Medulla oblongata (tissue), 1 donor: ENCODE data around the gene MEIOSIN.

Experiments used
- DNase-seq: peaks from one replicate; pipeline ENCODE4 v3.0.0-alpha.2; 2015; ENCODE audit errors: extremely low spot score

The MEIOSIN gene

DNA sequence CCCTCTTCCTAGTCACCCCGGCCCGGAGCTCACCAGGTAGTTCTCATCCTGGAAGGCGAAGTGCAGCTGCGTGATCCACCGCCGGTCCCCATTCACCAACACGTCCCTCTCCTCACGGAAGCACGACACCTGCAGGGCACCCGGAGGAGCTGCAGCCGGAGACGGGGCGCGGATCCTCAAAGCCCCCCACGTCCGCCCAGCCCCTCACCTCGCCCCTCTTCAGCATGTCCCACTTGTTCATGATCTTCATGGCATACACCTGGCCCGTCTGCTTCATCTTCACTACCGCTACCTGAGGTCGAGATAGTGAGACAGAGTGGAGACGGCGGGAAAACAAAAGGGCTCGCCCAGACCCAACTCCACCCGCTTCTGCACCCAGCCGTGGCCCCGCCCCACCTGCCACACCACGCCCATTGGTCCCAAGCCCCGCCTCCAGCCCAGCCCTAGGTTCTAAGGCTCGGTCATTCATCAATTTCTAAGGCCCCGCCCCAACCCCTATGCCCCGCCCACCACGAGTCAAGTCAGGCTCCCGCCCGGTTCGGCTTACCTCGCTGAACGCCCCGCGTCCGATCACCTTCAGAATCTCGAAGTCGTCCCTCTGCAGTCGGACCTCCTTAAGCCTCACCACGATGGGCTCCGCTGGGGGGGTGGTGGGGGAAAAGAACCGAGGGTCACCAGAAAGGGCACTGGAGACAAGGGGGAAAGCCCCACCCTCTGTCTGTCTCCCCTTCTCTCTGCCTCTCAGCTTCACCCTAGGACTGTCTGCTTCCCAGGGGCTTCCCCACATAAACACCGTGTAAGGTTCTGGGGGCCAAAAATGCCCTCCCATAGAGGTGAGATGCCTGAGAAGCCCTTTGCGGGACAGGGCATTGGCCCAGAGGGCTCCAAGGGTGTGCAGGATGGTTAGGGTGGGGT is 46.2 kb downstream of the MEIOSIN start:
- no peak for DNase-seq

DNA sequence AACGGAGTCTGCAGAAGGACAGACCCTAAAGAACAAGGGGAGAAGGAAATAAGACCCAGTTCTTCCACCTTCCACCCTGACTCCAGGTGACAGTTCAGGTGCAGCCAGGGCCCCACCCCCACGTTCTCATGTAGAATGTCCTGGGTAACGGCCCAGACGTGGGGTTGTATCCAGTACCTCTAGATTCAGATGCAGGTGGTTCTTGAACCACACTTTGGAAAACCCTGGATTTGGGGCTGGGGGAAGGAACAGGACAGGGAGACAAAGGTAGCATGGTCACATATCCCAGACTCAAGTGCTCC is 46.9 kb downstream of the MEIOSIN start:
- DNase-seq, result no peak

DNA sequence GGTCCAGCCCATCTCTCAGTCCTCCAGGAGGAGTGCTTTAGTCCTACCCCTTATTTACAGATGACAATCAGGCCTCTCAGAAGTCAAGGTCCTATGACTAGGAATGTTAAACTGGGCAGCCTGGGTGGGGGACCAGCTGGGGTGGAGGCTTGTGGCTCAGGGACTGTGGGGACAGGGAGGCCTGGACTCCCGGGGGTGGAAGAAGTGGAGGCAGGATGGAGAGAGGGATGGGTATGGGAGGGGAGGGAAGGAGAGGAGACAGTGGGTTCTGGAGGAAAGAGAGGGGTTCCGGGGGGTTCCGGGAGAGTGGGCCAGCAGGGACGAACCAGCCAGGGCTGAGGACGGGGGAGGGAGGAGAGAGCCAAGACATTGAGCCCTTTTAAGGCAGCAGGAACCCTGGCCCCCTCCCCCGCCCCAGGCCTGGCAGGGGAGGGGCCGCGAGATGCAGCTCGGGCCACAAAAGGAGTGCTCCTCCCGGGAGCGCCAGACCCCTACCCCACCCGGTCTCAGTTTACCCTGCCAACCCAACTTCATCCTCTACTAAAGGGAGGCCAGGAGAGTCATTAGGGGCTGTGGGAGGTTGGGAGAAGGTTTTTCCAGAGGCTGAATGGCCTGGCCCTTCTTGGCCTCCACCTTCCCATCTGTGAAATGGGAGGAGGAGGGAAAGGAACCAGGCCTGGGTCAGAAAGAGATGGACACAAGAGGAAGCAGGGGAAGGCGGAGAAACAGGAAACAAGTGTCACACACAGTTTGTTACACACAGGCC is 47.4 kb downstream of the MEIOSIN start:
- DNase-seq, result no peak

DNA sequence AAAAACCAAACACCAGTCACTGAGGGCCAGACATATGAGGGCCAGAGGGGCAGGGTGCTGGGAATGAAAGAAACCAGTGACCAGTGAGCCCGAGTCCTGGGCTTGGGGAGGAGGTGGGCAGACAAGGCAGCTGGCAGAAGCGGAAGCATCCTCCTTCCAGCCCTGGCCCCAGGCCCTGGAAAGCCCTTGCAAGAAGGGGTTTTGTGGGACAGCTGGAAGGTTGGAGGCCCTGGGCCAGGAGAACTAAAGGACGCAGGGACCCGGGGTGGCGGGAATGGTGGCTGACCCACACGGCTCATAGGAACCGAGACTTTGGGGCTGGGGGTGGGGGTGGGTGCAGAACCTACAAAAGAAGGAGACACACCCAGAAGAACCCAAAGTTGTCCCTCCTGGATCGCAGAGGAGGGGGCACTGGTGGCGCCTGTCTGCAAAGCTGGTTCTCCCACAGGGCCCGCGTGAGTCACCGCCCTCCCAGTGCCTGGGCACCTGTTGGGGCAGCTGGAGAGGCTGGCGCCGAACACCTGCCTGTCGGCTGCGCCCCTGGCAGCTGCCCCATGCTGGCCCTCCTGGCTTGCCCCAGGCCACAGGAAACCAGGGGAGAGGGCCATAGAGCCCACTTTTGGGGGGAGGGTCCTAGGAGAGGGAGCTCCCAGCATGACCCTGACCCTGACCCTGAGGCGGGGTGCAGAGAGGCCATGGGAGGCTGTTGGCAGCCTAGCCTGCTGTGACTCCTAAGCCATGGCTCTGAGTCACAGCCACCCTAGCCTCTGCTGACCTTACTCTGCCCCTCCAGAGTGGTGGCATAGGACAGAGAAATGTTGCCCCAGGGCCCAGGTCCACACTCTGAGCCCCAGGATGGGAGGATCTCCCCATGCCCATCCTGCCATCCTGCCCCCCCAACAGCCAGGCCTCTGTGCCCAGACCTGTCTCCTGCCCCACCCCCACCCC is 48.2 kb downstream of the MEIOSIN start:
- DNase-seq, result no peak

DNA sequence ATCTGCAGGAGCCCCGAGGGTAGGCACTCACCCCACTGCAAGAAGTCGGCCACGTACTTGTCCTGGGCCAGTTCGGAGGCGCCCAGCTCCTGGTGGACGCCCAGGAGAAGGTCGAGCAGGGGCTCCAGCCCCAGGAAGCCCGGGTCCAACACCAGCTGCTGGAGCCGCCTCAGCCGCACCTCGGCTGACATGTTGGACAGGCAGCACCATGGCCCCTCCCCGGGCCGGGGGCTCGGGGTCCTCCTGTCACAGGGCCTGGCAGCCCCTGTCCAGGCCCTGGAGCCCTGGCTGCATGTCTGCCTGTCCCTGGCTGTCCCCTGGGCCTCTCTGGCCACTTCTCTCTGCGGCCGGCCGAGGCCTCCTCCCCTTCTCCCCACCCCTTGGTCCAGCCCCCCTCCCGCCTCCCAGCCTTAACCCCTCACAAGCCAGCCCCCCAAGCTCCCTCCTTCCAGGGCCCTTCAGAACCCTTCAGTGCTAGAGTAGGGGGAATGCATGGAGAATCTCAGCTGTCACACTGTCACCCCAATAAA is 49.0 kb downstream of the MEIOSIN start, which contains the start of gene DMPK:
Gene DMPK (minus strand): TSS at position 329 of the 530 bp plus-strand sequence. CDS start 138 bp downstream, at position 191.
- DNase-seq, result no peak

DNA sequence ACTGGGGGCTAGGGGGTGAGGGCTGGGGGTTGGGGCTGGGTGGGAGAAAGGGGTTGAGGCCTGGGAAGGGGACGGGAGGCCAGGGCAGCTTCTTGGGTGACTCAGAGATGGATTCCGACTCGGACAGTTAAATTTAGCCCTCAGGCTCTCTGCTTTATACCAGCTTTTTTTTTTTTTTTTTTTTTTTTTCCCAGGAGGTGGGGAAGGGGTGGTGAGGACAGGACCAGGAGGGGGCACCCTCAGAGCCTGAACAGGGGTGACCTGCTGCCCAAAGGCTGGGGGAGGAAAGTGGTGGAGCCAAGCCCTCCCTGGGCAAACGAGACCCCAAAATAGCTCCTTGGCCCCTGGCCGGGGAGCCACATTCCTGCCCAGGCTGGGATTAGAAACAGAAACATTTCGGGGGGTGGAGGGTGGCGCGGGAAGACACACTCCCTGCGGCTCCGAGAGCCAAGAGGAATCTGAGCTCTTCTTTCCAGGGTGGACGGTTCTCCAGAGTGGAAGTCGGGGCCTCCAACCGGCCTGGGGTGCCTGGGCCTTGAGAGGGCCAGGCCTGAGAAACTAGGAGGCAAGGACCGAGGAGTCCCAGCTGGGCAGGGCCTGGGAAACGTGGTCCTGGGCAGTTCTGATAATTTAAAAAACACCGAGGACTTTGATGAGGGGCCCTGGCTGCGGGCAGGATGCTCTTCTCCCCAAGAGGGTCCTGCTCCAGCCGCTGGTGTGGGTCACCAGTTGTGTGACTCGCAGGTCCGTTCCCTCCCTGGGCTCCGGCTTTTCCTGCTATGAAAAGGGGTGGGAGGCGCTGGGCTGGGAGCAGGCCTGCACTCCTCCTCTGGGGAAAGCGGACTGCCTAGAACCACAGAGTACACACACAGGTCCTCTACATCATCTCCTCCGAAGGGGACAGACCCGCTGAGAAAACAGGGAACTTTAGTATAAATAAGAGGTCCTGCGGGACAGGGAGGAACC is 49.9 kb downstream of the MEIOSIN start:
- DNase-seq, result no peak

DNA sequence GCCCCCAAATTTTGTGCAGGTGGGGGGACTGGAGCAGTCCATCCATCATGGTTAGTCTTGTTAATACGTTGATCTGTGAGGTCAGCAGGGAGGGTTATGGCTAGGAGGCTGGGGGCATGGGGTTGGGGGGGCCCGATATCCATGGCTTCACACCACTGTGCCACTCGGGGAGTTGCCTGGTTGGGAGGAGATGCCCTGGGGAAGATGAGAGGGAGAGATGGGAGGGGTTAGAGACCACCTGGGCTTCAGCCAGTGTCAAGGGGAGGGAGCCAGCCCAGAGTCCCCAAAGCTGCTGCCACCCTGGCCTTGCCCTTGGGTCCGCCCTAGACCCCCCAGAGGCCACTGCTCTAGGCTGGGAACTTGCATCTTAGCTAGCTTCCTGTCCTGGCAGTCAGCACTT is 50.9 kb downstream of the MEIOSIN start:
- DNase-seq, result no peak

DNA sequence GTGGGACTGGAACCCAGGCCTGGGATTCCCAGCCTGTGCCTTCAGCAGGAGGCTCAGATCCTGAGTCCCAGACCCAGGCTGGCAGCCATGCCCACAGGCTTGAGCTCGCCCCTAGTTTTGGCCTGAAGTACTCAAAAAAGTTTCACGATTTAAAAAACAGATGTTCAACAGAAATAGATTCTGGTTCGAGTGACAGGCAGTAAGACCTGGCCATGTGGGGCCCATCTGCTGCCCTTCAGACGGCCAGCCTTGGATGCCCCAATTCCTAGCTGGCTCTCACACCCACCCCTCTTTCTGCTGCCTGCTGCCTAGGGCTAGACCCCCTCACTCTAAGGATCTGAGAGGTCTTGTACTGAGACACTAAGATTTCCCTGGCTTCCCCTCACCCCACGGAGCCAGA is 51.9 kb downstream of the MEIOSIN start:
- DNase-seq, result no peak

DNA sequence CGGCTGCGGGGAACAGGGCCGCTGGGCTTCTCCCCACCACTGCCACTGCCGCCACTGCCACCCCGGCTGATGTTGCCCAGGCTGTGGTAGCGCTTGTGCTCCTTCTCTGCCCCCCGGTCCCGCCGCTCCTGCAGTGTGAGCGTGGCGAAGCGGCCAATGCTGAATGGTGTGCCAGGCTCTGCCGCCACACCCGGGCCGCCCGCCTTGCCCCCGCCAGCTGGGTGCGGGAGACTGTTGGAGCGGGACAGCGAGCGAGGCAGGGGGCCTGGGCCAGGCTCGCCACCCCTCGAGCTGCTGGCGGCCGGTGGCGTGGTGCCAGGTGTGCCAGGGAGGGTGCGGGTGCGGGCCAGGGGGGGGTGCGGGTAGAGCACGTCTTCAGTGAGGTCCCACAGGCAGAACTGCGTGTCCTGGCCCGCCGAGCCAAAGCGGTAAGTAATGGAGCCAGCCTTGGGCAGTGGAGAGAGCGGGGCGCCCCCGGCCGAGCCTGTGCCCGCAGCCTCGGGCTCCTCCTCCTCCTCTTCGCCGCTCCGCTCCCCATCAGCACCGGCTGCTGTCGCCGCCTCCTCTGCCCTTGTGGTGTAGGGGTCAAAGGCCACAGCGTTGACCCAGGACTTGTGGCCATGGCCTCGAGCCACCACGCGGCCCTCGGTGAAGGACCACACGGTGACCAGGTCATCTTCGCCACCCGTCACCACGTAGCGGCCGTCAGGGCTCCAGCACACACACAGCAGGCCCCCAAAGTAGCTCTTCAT is 52.7 kb downstream of the MEIOSIN start:
- no peak for DNase-seq

DNA sequence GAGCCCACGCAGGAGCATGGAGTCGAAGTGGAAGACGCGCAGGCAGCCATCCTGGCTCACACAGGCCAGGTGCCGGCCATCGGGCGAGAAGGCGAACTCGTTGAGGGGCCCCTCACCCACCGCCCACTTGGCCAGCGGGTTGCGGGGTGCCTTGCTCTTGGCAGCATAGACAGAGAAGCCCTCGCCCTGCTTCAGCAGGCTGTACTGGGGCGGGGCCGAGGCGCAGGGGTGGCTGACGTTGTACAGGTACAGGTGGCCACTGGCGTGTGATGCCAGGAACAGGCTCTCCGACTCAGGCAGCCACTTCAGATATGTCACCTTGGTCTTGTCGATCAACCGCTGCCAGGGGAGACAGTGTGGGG is 53.3 kb downstream of the MEIOSIN start:
- no peak for DNase-seq

DNA sequence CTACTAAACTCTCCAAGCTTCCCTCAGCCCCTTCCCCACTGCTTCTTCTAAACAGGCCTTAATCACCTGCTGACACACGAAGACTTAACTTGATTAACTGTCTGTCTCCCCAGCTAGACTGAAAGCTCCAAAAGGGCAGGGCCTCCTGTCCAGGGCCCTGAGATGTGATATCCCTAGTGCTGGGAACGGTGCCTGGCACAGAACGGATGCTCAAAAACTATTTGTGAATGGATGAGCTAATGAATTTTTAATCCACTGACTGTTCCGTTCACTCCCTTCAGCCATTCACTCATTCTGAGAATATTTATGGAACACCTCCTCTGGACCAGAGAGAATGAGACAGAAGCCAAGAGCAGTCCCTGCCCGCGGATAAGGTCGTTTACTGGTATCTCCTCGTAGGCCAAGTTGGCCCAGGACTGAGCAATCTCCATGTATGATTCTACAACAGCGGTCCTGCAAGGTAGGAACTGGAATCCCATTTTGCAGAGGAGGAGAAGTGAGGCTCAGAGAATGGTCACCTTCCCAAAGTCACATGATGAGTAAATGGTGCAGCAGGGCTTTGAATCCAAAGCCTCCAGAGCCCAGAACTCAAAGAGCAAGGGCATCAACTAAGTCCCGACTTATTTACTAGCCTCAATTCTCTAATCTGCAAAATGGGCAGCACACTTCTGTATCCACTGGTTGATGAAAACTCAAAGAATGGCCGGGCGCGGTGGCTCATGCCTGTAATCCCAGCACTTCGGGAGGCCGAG is 56.0 kb downstream of the MEIOSIN start:
- DNase-seq, result no peak

DNA sequence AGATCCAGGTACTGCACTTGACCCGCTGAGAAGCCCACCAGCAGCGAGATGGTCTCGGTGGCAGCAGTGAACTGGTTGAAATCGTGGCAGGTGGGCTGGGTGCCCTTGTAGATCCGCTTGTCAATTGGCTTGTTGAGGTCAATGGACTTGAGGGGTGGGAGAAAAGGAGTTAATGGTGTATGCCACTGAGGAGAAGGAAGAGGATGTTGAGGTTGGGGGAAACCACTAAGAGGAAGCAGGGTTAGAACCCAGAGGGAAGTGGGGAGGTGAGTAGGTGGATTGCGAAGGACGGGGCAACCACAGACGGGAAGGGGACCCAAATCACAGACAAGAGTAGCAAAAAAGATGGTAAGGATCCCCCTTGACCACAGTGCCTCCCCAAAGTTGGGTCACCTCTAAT is 57.7 kb downstream of the MEIOSIN start:
- DNase-seq, result peak; percentile 65

DNA sequence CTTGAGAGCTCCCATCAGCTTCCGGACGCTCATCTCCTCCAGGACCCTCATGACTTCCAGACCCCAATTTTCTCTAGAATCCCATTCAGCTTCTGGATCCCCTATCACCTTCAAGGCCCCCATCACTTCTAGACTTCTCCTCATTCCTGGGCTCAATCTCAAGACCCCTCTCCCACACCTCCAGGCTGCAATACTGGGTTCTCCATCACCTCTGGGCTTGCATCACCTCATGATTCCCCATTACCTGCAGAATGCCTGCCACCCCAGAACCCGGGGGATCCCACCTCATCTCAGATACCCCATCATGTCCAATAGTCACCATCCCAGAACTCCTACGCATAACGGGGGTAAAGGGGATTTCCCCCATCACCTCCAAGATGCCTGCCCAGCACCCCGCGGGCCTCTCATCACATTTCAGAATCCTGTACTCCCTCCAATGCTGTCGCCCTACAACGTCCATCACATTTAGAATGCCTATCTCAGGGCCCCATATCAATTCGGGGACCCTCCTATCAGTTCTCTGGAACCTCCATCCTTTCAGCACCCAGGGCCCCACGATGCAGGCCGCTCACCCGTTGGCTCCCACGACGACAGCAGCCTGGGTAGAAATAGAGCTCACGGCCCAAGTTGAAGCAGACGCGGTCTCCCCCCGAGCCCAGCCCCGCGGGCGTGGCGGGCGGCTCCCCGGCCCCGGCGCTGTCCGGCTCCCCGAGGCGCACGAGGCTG is 58.7 kb downstream of the MEIOSIN start:
- DNase-seq, result no peak

DNA sequence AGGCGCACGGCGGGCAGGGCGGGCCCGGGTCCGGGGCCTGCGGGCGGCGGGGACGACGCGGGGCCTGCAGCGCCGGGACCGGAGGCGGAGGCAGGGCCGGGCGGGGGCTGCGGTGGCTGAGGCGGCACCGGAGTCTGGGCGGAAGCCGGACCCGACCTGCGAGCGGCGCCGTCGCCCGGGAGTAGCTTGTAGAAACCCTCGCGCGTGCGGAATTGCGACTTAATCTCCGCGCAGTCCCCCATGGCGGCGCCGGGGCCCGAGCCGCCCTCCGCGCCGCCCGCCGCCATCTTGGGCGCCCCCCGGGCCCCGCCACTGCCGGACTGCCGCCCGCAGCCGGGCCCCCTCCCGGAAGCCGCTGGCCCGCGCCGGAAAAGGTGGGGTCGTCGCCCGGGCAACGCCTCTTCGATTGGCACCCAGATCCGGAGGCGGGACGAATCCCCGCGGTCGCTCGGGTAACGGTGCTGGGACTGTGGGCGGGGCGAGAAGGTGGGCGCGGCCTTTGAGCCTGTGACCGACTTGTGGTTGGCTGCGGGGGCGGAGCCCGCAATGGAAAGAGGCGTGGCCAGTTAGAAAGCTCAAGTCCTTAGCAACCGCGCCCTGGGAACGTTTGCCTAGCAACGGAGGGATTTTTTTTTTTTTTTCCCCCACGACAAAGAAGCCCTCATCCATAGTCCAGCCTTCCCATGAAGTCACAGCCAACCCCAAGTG is 59.4 kb downstream of the MEIOSIN start, which contains the start of gene DMWD:
Gene DMWD (minus strand): TSS at position 376 of the 708 bp plus-strand sequence. CDS start 89 bp downstream, at position 287.
- peak; percentile 99 for DNase-seq

DNA sequence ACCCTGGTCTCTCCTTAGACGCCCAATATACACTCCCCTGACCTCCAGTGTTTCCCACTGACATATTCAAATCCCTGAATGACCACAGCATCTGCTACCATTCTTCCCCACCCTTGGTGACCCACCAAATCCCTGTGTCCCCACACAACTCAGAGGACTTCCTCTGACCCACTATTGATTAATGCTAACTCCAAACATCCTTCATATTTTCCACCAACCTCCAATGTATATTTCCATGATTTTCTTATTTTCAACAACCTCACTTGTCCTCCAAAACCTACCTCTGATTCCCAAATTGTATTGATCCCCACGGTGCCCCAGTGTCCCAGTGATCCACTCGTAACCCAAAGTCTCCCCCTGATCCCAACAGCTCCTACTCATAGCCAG is 59.9 kb downstream of the MEIOSIN start:
- DNase-seq, result no peak

DNA sequence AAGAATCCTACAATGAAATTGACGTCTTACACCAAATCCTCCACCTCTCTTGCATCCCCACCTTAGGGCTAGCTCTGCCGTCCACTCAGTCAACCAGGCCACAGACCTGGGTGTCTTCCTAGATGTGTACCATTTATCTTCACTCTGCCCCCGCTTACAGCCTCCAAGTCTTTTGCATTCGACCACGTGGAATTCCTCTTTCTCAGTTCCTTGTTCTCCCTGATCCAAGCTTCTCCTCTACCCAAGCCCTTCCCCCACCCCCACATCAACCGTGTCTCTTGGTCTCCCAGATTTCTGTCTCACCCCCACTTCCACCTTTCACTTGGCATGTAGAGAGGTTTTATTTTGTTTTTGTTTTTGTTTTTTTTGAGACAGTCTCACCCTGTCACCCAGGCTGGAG is 60.6 kb downstream of the MEIOSIN start:
- DNase-seq, result no peak

DNA sequence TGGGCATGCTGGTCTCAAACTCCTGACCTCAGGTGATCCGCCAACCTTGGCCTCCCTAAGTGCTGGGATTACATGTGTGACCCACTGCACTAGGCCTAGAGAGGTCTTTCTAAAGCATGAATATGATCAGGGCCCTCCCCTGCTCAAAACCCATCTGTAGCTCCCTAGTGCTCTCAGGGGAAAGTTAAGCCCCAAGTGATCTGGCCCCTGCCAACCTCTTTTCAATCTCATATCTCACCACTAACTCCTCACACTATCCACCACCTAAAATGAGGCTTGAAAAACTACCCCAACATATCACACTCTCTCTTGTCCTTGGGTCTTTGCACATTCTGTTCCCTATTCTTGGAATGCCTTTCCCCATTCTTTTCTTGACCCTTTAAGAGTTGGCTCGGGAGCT is 61.4 kb downstream of the MEIOSIN start:
- no peak for DNase-seq
